Loucy (cell line): Measurements from ENCODE around the gene RAB27B.

ENCODE experiments used
- CTCF ChIP-seq: fragments of 200-600 bp; sonication (generic); conservative IDR thresholded peaks from 2 replicates; pipeline ENCODE4 v1.5.1; 2014; ENCODE audit warnings: mild to moderate bottlenecking, antibody characterized with exemption, low read length
- EZH2phosphoT487 ChIP-seq: fragments of 200-600 bp; IDR thresholded peaks from 2 replicates; pipeline ENCODE4 v1.6.1; 2018; ENCODE audit warnings: antibody characterized with exemption, mild to moderate bottlenecking, moderate library complexity, borderline replicate concordance

- no peak for TF ChIP-seq CTCF
- TF ChIP-seq EZH2phosphoT487: no peak
Observed at GRCh38 chr18:54882318-54882717, 54.0 kb downstream of the RAB27B start.
